Activated T-helper 2 cell treated with anti-CD3 and anti-CD28 coated beads, Interferon-gamma antibody, Interleukin-2, Interleukin-4, amounts not matched to agents 10 μg/mL and 5 μg/mL and 100 μg/mL, durations not matched to agents 14 hours and 24 hours and 36 hours (primary cell): ENCODE results near the gene BCL10. TPM values are rescaled to one million over a fixed set of nuclear protein-coding genes. Genes with fewer than 3 reads are reported as not detected.
A peak's percentile ranks its signal among the peaks of the same experiment; 100 is the strongest.

Source experiments
- DNase-seq: peaks from one replicate; pipeline ENCODE4 v3.0.0; 2021; ENCODE audit warnings: low spot score
- H3K27ac Mint-ChIP-seq: one replicate; pipeline ENCODE4 v1.8.0; 2021; ENCODE audit warnings: mixed read lengths
- H3K27me3 Mint-ChIP-seq: one replicate; pipeline ENCODE4 v1.8.0; 2021; ENCODE audit warnings: low read depth, mixed read lengths
- H3K36me3 Mint-ChIP-seq: one replicate; pipeline ENCODE4 v1.8.0; 2021; ENCODE audit warnings: low read depth, mixed read lengths
- H3K4me1 Mint-ChIP-seq: one replicate; pipeline ENCODE4 v1.8.0; 2021; ENCODE audit warnings: low read depth, mixed read lengths
- H3K4me3 Mint-ChIP-seq: one replicate; pipeline ENCODE4 v1.8.0; 2021; ENCODE audit warnings: low read depth, mild to moderate bottlenecking, moderate library complexity, mixed read lengths
- H3K9me3 Mint-ChIP-seq: one replicate; pipeline ENCODE4 v1.8.0; 2021; ENCODE audit warnings: mixed read lengths
- intact Hi-C: fragments of 100-400 bp; cut with micrococcal nuclease; formaldehyde crosslinking; loops from one replicate; pipeline ENCODE4 v1.15.1; 2023
- total RNA-seq: library from RNA; stranded (reverse); gene quantifications from 2 replicates; pipeline ENCODE4 v1.2.3, GENCODE V29; 2022

BCL10 gene
- total RNA-seq, 1 donor from 2014 or later = 24.4 TPM

DNA sequence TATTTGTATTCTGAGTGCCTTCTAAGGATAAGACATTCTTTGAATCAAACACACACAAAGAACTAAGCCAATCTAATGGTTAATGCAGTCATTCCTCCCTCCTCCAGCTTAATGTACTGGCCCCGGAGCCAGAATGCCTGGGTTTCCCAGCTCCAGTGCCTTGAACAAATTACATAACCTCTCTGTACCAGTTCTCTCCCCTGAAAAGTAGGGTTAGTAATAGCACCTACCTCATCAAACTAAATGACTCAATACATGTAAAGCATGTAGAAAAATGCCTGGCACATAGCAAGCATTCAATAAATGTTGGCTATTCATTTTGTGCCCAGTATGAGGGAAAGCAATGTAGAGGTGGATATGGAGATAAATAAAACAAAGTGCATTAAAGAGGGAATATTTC, 31.0 kb downstream of the BCL10 start:
- DNase-seq = no peak
- Mint-ChIP-seq H3K36me3 (peaks cover 10% of the 10 kb centered on the region), H3K4me1 (peaks cover 15% of the 10 kb centered on the region), H3K27ac (no peak overlapping the region), H3K27me3 (no peaks in the 10 kb centered on the region), H3K4me3 (no peak overlapping the region), H3K9me3 (no peaks in the 10 kb centered on the region)
- intact Hi-C loops = no loop called here

- Mint-ChIP-seq H3K27me3 (no peaks in the 10 kb centered on the region), H3K27ac (no peak overlapping the region), H3K4me1 (peaks cover 18% of the 10 kb centered on the region), H3K9me3 (no peaks in the 10 kb centered on the region), H3K36me3 (peaks cover 2% of the 10 kb centered on the region), H3K4me3 (no peak overlapping the region)
- intact Hi-C loops = no loop called here
- no peak for DNase-seq
These were observed 32.0 kb downstream of the BCL10 start for GRCh38 chr1:85244271-85245061.

DNA sequence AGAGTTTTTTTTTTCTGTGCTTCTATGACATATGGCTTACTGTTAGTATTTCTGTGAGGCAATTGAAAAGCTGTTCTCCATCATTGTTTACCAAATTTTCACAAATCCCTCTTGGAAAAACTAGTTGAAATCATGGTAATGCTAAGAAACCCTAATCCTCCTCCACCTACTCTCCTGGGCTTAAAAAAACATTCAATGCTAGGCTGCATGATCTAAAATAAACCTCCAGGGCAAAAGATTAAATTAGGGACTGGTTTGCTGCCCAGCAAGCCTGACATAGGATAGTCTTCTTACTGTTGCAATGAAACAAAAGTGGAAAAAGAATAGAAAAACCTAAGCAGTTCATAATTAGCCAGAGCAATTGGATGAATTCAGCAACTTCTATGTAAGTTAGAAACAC, 33.1 kb downstream of the BCL10 start:
- Mint-ChIP-seq H3K27ac (no peak overlapping the region), H3K4me3 (no peak overlapping the region), H3K27me3 (no peaks in the 10 kb centered on the region), H3K36me3 (no peaks in the 10 kb centered on the region), H3K4me1 (peaks cover 18% of the 10 kb centered on the region), H3K9me3 (no peaks in the 10 kb centered on the region)
- intact Hi-C loops = no loop called here
- DNase-seq = no peak

DNA sequence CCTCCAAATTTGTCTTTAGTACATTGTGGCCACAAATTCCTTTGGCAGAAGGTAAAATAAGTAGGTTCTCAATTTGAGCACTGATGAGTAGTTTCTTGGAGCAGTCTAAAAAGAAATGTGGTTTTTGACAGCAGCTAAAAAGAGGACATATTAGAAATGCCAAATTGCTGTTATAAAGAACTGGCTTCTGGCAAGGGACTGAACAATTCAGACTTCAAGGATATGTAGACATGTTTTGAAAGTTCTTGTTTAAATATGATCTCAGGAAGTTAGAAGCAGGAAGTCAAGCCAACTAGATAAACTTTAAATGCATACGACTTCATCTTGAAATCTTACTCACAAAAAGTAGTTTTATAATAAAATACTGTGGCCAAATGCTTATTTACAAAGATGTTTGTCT, 35.8 kb downstream of the BCL10 start:
- Mint-ChIP-seq H3K4me3 (no peak overlapping the region), H3K9me3 (no peaks in the 10 kb centered on the region), H3K36me3 (no peaks in the 10 kb centered on the region), H3K4me1 (peaks cover 18% of the 10 kb centered on the region), H3K27ac (peak overlapping the region; percentile 12), H3K27me3 (no peaks in the 10 kb centered on the region)
- no peak for DNase-seq
- intact Hi-C loops = no loop called here

- no peak overlapping the region for H3K27ac Mint-ChIP-seq
- no peaks in the 10 kb centered on the region for H3K9me3 Mint-ChIP-seq
- no peaks in the 10 kb centered on the region for H3K36me3 Mint-ChIP-seq
- H3K4me3 Mint-ChIP-seq = no peak overlapping the region
- H3K27me3 Mint-ChIP-seq = no peaks in the 10 kb centered on the region
- H3K4me1 Mint-ChIP-seq = peaks cover 18% of the 10 kb centered on the region
- DNase-seq = no peak
- intact Hi-C loops = no loop called here
These were observed 36.2 kb downstream of the BCL10 start for GRCh38 chr1:85240174-85240601.

DNA sequence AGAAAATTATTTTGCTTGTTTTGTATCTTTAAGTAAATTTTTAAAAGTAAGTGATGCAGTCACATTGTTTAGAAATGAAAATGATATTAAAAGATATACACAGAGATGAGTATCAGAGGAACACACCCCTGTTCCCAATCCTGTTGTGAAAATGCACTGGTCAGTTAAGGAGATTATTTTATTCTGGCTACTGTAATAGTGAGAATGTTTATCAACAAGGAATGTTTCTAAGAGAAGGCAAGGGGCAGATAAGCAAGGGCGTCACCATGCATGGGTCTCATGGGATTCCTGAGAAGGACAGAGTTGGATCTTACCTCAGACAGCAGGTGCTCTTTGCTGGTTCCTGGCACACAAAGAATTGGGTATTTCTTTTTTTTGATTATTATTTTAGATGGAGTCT, 38.8 kb downstream of the BCL10 start:
- Mint-ChIP-seq H3K36me3 (no peaks in the 10 kb centered on the region), H3K27me3 (peaks cover 4% of the 10 kb centered on the region), H3K27ac (no peak overlapping the region), H3K4me3 (no peak overlapping the region), H3K4me1 (peaks cover 11% of the 10 kb centered on the region), H3K9me3 (no peaks in the 10 kb centered on the region)
- intact Hi-C loops = no loop called here
- DNase-seq = no peak

DNA sequence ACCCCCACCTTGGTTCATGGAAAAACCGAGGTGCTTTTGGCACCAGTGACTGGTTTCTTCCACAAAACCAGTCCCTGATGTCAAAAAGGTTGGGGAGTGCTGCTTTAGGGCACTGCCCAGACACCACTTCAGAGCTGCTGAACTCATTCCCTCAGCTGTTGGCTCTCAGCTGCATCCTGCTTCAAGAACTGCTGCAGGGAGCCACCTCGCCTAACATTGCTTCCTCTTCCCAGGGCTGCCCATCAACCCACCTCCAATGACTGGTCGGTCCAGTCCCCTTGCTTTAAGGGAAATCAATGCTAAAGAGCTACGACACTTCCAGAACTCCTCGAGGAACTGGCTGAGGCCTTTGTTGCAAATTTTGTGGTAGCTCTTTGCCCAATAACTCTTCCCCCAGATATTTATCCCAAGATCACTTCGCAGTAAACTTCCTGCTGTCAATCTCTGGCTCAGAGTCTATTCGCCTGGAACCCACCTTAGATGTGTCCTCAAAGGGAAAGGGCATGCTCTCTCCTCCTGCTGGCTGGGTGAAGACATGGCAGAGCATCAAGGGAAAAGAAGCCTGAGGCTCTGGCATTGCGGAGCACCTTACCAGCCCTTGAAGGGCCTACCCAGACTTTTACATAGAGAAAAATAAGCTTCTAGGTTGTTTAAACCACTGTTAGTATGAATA, 46.0 kb downstream of the BCL10 start:
- Mint-ChIP-seq H3K4me3 (no peak overlapping the region), H3K36me3 (no peaks in the 10 kb centered on the region), H3K27ac (no peak overlapping the region), H3K27me3 (peaks cover 19% of the 10 kb centered on the region), H3K9me3 (no peaks in the 10 kb centered on the region), H3K4me1 (no peaks in the 10 kb centered on the region)
- DNase-seq = no peak
- intact Hi-C loops = no loop called here

GRCh38 chr1:85229574-85230097, 46.8 kb downstream of the BCL10 start:
- H3K27me3 Mint-ChIP-seq = peaks cover 19% of the 10 kb centered on the region
- no peaks in the 10 kb centered on the region for H3K36me3 Mint-ChIP-seq
- H3K27ac Mint-ChIP-seq = no peak overlapping the region
- no peaks in the 10 kb centered on the region for H3K9me3 Mint-ChIP-seq
- intact Hi-C loops = no loop called here
- DNase-seq = no peak
- H3K4me3 Mint-ChIP-seq = no peak overlapping the region
- H3K4me1 Mint-ChIP-seq = no peaks in the 10 kb centered on the region

DNA sequence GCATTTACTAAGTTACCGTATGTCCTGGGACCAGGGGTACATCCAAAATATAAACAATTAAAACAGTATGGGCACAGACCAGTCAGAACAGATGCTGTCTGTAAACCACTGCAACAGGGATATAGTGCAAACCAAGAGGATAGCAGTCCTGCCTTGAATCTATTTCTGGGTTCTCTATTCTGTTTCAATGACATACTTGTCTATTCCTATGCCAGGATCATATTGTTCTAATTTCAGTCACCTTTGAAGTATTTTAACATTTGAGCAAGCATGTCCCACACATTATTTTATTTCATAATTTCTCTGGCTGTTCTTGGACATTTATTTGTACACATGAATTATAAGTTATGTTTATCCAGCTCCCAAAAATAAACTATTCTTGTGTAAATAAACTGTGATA, 47.5 kb downstream of the BCL10 start:
- Mint-ChIP-seq H3K4me3 (no peak overlapping the region), H3K9me3 (no peaks in the 10 kb centered on the region), H3K27me3 (peaks cover 24% of the 10 kb centered on the region), H3K27ac (no peak overlapping the region), H3K4me1 (no peaks in the 10 kb centered on the region), H3K36me3 (no peaks in the 10 kb centered on the region)
- intact Hi-C loops = no loop called here
- DNase-seq = no peak

DNA sequence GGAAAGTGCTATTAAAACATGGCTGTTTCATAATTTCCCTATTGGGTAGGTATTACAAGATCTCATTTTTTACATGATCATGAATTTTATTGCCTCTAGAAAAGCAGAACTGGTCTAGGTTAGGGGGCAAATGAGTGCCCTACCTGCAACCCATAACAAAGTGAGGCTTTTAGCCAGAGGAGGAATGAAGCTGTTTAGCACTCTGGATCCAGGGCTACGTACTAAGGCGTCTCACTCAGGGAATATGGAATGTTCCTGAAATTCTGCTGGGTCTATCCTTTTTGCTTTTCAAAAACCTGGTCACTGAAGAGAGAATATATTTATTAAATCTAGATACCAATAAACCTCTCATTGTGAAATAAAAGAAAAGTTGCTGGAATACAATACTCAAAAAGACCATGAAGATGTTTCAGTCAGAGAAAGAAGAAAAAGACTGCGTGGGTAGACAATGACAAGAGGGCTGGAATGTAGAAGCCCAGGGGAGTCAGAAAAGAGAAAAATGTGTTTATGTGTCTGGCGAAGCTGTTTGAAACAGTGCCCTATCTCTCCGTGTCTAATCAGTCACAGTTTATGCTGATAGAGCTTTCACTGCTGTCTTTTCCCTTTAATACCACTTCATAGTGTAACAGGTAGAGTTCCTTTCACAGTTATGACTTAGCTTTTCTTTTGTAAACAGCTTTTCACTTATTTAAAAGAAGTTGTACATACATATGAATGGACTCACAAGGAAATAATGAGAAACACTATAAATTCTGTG, 50.6 kb downstream of the BCL10 start:
- Mint-ChIP-seq H3K4me3 (no peak overlapping the region), H3K36me3 (no peaks in the 10 kb centered on the region), H3K9me3 (no peaks in the 10 kb centered on the region), H3K27ac (no peak overlapping the region), H3K4me1 (no peaks in the 10 kb centered on the region), H3K27me3 (peaks cover 29% of the 10 kb centered on the region)
- DNase-seq = no peak
- intact Hi-C loops = no loop called here

DNA sequence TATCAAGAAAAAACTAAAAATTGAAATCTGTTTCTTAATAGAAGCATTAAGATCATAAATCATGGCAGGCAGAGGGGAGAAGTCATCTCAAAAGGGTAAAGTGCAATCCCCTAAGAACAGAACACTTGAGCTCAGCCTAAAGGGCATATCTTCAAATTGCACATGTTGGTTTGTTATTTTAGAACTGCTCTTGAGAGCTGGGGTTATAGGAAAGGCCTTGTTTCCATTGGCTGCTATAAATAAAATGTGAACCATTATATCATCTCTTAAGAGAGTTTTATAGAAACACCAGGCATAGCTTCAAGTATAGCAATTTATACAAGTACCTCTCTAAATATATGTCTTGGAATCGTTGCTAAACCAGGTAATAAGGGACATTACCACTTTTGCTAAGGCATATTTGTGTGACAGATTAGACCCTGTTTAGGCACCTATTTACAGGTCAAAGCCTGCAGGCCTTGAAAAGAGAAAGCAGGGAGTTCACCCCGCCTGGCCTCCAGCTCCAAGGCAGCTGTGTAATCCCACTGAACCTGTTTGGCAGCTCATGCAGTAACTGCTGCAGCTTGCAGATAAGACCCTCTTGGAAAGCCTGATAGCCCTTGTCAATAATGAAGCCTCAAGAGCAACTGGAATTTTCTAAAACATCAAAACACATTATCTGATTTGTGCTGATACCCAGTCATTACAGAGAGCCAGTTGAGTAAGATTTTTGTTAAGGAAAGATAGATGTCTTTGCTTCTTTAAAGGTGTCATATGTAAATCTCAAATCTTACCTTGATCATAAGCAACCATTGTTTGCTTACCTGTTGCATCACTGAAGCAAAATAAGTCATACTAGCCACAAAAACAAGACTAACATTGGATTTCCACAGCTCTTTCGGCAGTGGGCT, 51.5 kb downstream of the BCL10 start:
- no peak overlapping the region for H3K27ac Mint-ChIP-seq
- H3K9me3 Mint-ChIP-seq = no peaks in the 10 kb centered on the region
- no peaks in the 10 kb centered on the region for H3K36me3 Mint-ChIP-seq
- peaks cover 36% of the 10 kb centered on the region for H3K27me3 Mint-ChIP-seq
- intact Hi-C loops = no loop called here
- H3K4me1 Mint-ChIP-seq = no peaks in the 10 kb centered on the region
- no peak for DNase-seq
- H3K4me3 Mint-ChIP-seq = no peak overlapping the region

- Mint-ChIP-seq H3K36me3 (no peaks in the 10 kb centered on the region), H3K27ac (no peak overlapping the region)
These were observed 52.1 kb downstream of the BCL10 start for GRCh38 chr1:85224295-85224694.

More at GRCh38 chr1:85224295-85224694, 52.1 kb downstream of the BCL10 start:
- no peak for DNase-seq
- Mint-ChIP-seq H3K4me1 (no peaks in the 10 kb centered on the region), H3K9me3 (no peaks in the 10 kb centered on the region), H3K27me3 (peaks cover 38% of the 10 kb centered on the region), H3K4me3 (no peak overlapping the region)
- intact Hi-C loops = no loop called here
